Small intestine (tissue), 7 donors: ENCODE measurements around the gene HIPK2. TPM values are rescaled to one million over a fixed set of nuclear protein-coding genes. Genes with fewer than 3 reads are reported as not detected.

Experiments
- DNase-seq, 2 donors: peaks; one replicate each; pipeline versions ENCODE4 v3.0.0 to v3.0.0-alpha.2; 2013
- FAIRE-seq: peaks from 2 replicates; lab custom pipeline; 2012; peaks lifted over from hg19 to GRCh38; lab: Jason Lieb, UNC
- H3K27ac ChIP-seq, 3 donors: one replicate each; pipeline ENCODE4 v1.5.1; 2013; ENCODE audit warnings: low read length in 2 of 3, mild to moderate bottlenecking in 2 of 3, control low read depth in 1 of 3, inconsistent platforms in 1 of 3, low read depth in 1 of 3, moderate library complexity in 1 of 3
- H3K27me3 ChIP-seq, 3 donors: one replicate each; pipeline ENCODE4 v1.6.1; 2013; ENCODE audit warnings: low read length in 3 of 3, inconsistent platforms in 1 of 3; ENCODE audit not compliant: control insufficient read depth in 3 of 3, insufficient read depth in 3 of 3
- H3K36me3 ChIP-seq, 3 donors: one replicate each; pipeline ENCODE4 v1.6.1; 2013; ENCODE audit warnings: low read length in 3 of 3, inconsistent platforms in 1 of 3, low read depth in 1 of 3, mild to moderate bottlenecking in 1 of 3, moderate library complexity in 1 of 3; ENCODE audit not compliant: control insufficient read depth in 3 of 3, insufficient read depth in 2 of 3
- H3K4me1 ChIP-seq, 3 donors: one replicate each; pipeline ENCODE4 v1.6.1; 2013; ENCODE audit warnings: low read length in 2 of 3, inconsistent platforms in 1 of 3, low read depth in 1 of 3, mild to moderate bottlenecking in 1 of 3, moderate library complexity in 1 of 3; ENCODE audit not compliant: control insufficient read depth in 3 of 3, insufficient read depth in 2 of 3
- H3K4me3 ChIP-seq, 3 donors: one replicate each; pipeline ENCODE4 v1.5.1; 2013; ENCODE audit warnings: low read length in 3 of 3, control low read depth in 1 of 3, inconsistent platforms in 1 of 3, low read depth in 1 of 3, mild to moderate bottlenecking in 1 of 3, moderate library complexity in 1 of 3
- H3K9me3 ChIP-seq, 2 donors: one replicate each; pipeline ENCODE4 v1.6.1; 2013; ENCODE audit warnings: low read depth in 1 of 2, low read length in 1 of 2; ENCODE audit not compliant: control insufficient read depth in 2 of 2, insufficient read depth in 1 of 2
- WGBS, 3 donors: extraction: QIAGEN DNeasy Blood & Tissue Kit; methylation state at CpG; one replicate each; pipeline ENCODE4 v1.1.7; 2013; 5-methylcytosine and 5-hydroxymethylcytosine counted together
- polyA plus RNA-seq, 4 donors: library from polyadenylated mRNA; stranded (reverse) in 3 of 4; unstranded in 1 of 4; fragments of 200-250 nt in 3 of 4; fragments of 120-200 nt in 1 of 4; gene quantifications; one replicate each; pipeline versions ENCODE4 v1.2.1 to v1.2.3, GENCODE V29; 2013
- donor health status: healthy with polysubstance abuse.
- donor health status: control.
- donor health status: control.
- donor health status: Bipolar disorder and iron deficiency.
- donor health status: healthy.

Gene HIPK2
- polyA plus RNA-seq, 4 donors = 3.2 to 11.4 (median 7.2) TPM

- no peak for FAIRE-seq
- DNase-seq = no peak
- H3K4me1 ChIP-seq = no peaks in the 10 kb centered on the region
- 91 to 97% (median 95%) methylated on average over 15 of the region's 15 CpGs for WGBS, 3 donors
- peaks cover 10 to 73% (median 26%) of the 10 kb centered on the region in 3 donors for H3K36me3 ChIP-seq
- no peak overlapping the region for H3K27ac ChIP-seq
- H3K4me3 ChIP-seq = no peak overlapping the region
- H3K27me3 ChIP-seq = no peaks in the 10 kb centered on the region
- H3K9me3 ChIP-seq = no peaks in the 10 kb centered on the region
Observed at GRCh38 chr7:139583826-139584553, 193.8 kb downstream of the HIPK2 start.

DNA sequence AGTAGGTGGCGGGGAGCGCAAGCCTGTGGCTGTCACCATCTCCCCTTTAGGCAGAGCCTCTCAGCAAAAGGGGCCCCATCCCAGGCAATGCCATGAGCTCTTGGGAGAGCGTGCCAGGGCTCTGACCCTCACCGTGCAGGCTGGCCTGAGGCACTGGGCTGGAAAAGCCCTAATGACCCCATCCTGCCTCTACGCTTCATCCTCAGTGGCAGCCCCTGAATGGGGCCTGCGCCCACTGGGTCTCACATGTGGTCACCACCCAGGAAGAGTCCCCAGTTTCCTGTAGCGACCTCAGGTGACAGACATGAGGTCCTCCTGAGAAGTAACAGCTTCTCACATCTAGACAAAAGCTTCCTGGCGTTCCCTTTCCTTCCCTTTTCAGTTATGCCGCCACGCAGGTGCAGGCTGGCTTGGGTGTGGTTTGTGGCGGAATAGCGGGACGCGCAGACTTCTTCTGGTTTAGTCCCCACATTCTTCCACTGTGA, 195.1 kb downstream of the HIPK2 start:
- Histone ChIP-seq H3K27ac (no peak overlapping the region), H3K9me3 (no peaks in the 10 kb centered on the region), H3K27me3 (no peaks in the 10 kb centered on the region), H3K4me3 (no peak overlapping the region), H3K4me1 (no peaks in the 10 kb centered on the region), H3K36me3 (peaks cover 10 to 65% (median 26%) of the 10 kb centered on the region in 3 donors)
- 83 to 91% (median 84%) methylated on average over 14 of the region's 14 CpGs for WGBS, 3 donors
- FAIRE-seq = no peak
- DNase-seq = no peak

- DNase-seq (no peak), FAIRE-seq (no peak)
- Histone ChIP-seq H3K9me3 (no peaks in the 10 kb centered on the region), H3K27me3 (no peaks in the 10 kb centered on the region), H3K27ac (no peak overlapping the region), H3K4me1 (no peaks in the 10 kb centered on the region), H3K36me3 (peaks cover 8 to 63% (median 26%) of the 10 kb centered on the region in 3 donors), H3K4me3 (no peak overlapping the region)
- 92 to 97% (median 94%) methylated on average over 14 of the region's 14 CpGs for WGBS, 3 donors
Observed at GRCh38 chr7:139582130-139582650, 195.6 kb downstream of the HIPK2 start.

DNA sequence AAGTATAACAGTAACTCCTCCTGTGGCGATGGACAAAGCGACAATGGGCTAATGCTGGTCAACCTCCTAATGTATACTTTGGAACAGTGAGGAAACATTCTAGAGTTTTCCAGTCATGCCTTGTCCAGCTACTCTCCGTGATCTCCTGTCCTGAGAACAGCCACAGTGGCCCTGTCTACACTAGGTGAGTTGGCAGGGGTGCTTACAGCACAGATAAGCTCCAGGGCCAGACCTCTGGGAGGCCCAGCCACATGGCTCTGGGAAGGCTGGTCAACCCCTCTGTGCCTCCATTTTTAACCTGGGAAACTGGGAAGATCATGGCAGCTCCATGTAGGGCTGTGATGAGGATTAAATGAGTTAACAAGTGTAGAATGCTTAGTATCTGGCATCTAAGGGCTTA, 197.4 kb downstream of the HIPK2 start:
- WGBS, 3 donors = 94 to 98% (median 94%) methylated on average over 3 of the region's 3 CpGs
- no peak overlapping the region for H3K27ac ChIP-seq
- no peaks in the 10 kb centered on the region for H3K9me3 ChIP-seq
- no peak overlapping the region for H3K4me3 ChIP-seq
- no peak for DNase-seq
- H3K36me3 ChIP-seq = peaks cover 8 to 69% (median 26%) of the 10 kb centered on the region in 3 donors
- H3K27me3 ChIP-seq = no peaks in the 10 kb centered on the region
- FAIRE-seq = no peak
- no peaks in the 10 kb centered on the region for H3K4me1 ChIP-seq

GRCh38 chr7:139576179-139576973, 201.4 kb downstream of the HIPK2 start:
- FAIRE-seq = no peak
- Histone ChIP-seq H3K9me3 (no peaks in the 10 kb centered on the region), H3K4me3 (no peak overlapping the region), H3K4me1 (no peaks in the 10 kb centered on the region), H3K27ac (no peak overlapping the region), H3K36me3 (peaks cover 16 to 68% (median 21%) of the 10 kb centered on the region in 3 donors), H3K27me3 (no peaks in the 10 kb centered on the region)
- 93 to 97% (median 94%) methylated on average over 11 of the region's 11 CpGs for WGBS, 3 donors
- DNase-seq = no peak

DNA sequence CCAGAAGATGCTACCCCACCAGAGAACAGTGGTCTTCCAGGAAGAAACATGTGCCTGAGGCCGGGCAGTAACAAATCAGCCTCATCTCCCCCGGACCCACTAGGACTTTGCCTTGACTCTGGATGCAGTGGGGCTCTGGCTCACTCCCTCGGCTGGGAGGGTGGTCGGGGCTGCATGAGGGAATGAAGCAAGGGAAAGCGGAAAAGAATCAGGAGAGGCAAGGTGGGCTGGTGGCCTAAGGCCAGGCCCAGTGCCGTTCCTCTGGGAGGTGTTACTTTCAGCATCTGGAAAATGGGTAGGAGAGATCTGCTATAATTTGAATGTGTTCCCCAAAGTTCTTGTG, 202.5 kb downstream of the HIPK2 start:
- Histone ChIP-seq H3K4me1 (no peaks in the 10 kb centered on the region), H3K9me3 (no peaks in the 10 kb centered on the region), H3K4me3 (no peak overlapping the region), H3K36me3 (peaks cover 16 to 66% (median 17%) of the 10 kb centered on the region in 3 donors), H3K27me3 (no peaks in the 10 kb centered on the region), H3K27ac (no peak overlapping the region)
- 94 to 96% (median 95%) methylated on average over 6 of the region's 6 CpGs for WGBS, 3 donors
- FAIRE-seq (no peak), DNase-seq (no peak)

- peaks cover 14 to 61% (median 17%) of the 10 kb centered on the region in 3 donors for H3K36me3 ChIP-seq
- no peak for FAIRE-seq
Observed at GRCh38 chr7:139574618-139575337, 203.0 kb downstream of the HIPK2 start.

DNA sequence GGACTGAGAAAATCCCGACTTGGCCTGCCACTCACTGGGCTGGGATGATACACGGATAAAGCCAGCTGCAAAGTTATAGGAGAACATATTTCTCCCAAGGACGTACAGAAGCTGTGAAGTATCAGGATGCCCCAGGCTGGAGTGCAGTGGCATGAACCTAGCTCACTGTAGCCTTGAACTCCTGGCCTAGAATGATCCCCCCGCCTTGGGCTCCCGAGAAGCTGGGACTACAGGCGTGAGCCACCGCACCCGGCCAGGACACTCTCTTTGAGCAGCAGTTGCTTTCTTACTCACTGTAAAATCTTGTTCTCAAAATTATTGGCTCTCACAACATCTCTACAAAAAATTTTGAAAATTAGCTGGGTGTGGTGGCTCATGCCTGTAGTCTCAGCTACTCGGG, 203.9 kb downstream of the HIPK2 start:
- WGBS, 3 donors = 95 to 96% (median 96%) methylated on average over 9 of the region's 9 CpGs
- H3K4me3 ChIP-seq = no peak overlapping the region
- H3K9me3 ChIP-seq = no peaks in the 10 kb centered on the region
- FAIRE-seq (no peak), DNase-seq (no peak)
- H3K27ac ChIP-seq = no peak overlapping the region
- peaks cover 14 to 62% (median 17%) of the 10 kb centered on the region in 3 donors for H3K36me3 ChIP-seq
- no peaks in the 10 kb centered on the region for H3K27me3 ChIP-seq
- H3K4me1 ChIP-seq = no peaks in the 10 kb centered on the region

More at GRCh38 chr7:139574618-139575337, 203.0 kb downstream of the HIPK2 start:
- WGBS, 3 donors = 90 to 93% (median 91%) methylated on average over 16 of the region's 16 CpGs
- H3K27ac ChIP-seq = no peak overlapping the region
- no peaks in the 10 kb centered on the region for H3K27me3 ChIP-seq
- no peak overlapping the region for H3K4me3 ChIP-seq
- no peaks in the 10 kb centered on the region for H3K4me1 ChIP-seq
- H3K9me3 ChIP-seq = no peaks in the 10 kb centered on the region
- no peak for DNase-seq
